WI38 (cell line): ENCODE data around the gene SLC16A13.

ENCODE experiments used
- H3K4me3 ChIP-seq: 2 replicates; pipeline ENCODE4 v1.5.1; 2011; ENCODE audit warnings: low read depth, mild to moderate bottlenecking, control low read depth, low read length
- CTCF ChIP-seq: IDR thresholded peaks from 2 replicates; pipeline ENCODE4 v1.5.1; 2012; ENCODE audit warnings: low read depth, mild to moderate bottlenecking, control low read depth, low read length

Gene SLC16A13

GRCh38 chr17:7063518-7064094 is 27.8 kb downstream of the SLC16A13 start:
- no peak overlapping the region for H3K4me3 ChIP-seq
- no peak for TF ChIP-seq CTCF

GRCh38 chr17:7064261-7064660 is 28.4 kb downstream of the SLC16A13 start:
- H3K4me3 ChIP-seq: no peak overlapping the region
- no peak for TF ChIP-seq CTCF

GRCh38 chr17:7067198-7067597 is 31.4 kb downstream of the SLC16A13 start:
- no peak for TF ChIP-seq CTCF
- no peak overlapping the region for H3K4me3 ChIP-seq

- no peak for TF ChIP-seq CTCF
- H3K4me3 ChIP-seq: no peak overlapping the region
Measured at GRCh38 chr17:7068268-7068667, 32.5 kb downstream of the SLC16A13 start.

GRCh38 chr17:7070712-7071111 is 34.9 kb downstream of the SLC16A13 start:
- no peak overlapping the region for H3K4me3 ChIP-seq
- no peak for TF ChIP-seq CTCF

GRCh38 chr17:7072406-7072805 is 36.6 kb downstream of the SLC16A13 start:
- no peak overlapping the region for H3K4me3 ChIP-seq
- TF ChIP-seq CTCF: no peak

GRCh38 chr17:7074931-7075330 is 39.1 kb downstream of the SLC16A13 start:
- TF ChIP-seq CTCF: no peak

More at GRCh38 chr17:7074931-7075330, 39.1 kb downstream of the SLC16A13 start:
- H3K4me3 ChIP-seq: no peak overlapping the region
